Measurements from ENCODE around the gene FBXL13.

DNA sequence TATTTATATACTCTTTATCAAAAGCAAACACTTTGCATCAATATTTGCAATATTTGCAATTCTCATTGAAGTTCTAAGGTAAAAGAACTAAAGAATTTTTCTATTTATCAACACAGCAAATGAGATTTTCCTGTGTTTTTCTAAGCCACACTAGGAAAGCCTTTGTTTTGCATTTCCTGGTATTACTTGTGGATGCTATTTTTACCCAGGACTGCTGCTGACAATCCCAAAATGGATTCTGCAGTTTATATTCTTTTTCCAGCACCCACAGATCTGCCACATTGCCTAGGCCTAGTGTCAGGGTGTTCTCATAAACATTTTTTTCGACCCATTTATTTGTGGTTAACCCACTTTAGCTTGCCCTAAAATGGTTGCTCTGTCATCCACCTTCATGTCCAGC, 135.9 kb downstream of the FBXL13 start:
- TF ChIP-seq, protein P1, sequence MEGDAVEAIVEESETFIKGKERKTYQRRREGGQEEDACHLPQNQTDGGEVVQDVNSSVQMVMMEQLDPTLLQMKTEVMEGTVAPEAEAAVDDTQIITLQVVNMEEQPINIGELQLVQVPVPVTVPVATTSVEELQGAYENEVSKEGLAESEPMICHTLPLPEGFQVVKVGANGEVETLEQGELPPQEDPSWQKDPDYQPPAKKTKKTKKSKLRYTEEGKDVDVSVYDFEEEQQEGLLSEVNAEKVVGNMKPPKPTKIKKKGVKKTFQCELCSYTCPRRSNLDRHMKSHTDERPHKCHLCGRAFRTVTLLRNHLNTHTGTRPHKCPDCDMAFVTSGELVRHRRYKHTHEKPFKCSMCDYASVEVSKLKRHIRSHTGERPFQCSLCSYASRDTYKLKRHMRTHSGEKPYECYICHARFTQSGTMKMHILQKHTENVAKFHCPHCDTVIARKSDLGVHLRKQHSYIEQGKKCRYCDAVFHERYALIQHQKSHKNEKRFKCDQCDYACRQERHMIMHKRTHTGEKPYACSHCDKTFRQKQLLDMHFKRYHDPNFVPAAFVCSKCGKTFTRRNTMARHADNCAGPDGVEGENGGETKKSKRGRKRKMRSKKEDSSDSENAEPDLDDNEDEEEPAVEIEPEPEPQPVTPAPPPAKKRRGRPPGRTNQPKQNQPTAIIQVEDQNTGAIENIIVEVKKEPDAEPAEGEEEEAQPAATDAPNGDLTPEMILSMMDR (IDR thresholded peaks at IDR 0.05): no peak
- no peak for TF ChIP-seq POLR2A (IDR thresholded peaks at IDR 0.05)
- TF ChIP-seq EP300 (IDR thresholded peaks at IDR 0.05): no peak
